ENCODE data around the gene DZIP1L.

The DZIP1L gene

DNA sequence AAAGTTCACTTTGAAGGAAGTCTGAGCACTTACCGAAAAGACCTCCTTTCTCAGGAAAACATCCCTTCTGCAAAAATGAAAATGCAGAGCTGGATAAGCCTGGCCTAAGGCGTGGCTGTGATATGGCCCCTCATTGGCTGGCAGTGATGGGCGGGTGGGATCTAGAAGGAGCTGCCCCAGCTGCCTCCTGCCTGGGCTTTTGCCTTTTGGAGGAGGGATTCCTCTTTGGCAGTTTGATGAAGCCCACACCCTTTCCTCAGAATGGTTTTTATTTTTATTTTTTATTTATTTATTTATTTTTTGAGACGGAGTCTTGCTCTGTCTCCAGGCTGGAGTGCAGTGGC, 4.0 kb upstream of the DZIP1L start:
- CTCF ChIA-PET: interaction anchor here (0.7 to 12.7 kb wide), 21 partner anchors 8 to 193 kb away, joined by 3 to 626 read pairs (median 4); partner anchors contain the start of genes A4GNT and DBR1
- POLR2A ChIA-PET: no interaction called here

DNA sequence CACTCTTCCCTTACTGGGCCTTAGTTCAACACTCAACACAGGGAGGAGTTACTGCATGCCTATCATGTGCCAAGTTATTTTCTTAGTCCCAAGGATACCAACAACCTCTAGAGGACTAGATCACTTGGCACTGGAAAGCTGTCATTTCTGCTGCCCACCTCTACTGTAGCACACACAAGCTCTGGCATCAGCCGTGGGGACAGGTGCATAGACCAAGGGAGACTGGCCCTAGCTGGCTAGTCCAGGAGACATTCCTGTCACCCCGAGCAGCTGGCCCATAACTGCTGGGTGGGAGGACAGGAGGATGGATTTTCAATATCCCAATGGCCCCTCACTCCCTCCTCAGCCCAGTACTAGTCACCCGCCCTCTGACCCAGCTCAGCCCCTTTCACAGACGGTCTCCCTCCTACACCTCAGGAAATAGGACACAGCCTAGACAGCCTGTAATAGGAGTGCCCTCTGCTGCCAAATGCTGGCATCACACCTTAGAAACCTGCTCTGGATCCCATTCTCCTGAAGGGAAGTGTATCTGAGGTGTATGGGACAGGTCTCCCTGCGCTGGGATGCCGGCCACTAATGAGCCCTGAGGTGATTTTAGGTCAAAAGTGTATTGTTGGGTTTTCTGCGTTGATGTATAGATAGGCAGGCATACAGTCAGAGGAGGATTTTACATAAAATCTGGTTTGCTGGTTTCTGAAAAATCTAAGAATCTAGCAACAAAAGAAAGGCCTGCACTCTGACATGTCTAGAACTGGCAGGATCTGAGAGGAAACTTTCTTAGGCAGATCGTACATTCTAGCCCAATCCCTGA, 3.4 kb upstream of the DZIP1L start:
- POLR2A ChIA-PET: no interaction called here
- CTCF ChIA-PET: interaction anchor here (0.7 to 12.7 kb wide), 37 partner anchors 7 to 301 kb away, joined by 3 to 626 read pairs (median 4); partner anchors contain the start of genes A4GNT, ARMC8 and DBR1

More for the DNA sequence above, 4.0 kb upstream of the DZIP1L start:
- TF ChIP-seq, protein P1, sequence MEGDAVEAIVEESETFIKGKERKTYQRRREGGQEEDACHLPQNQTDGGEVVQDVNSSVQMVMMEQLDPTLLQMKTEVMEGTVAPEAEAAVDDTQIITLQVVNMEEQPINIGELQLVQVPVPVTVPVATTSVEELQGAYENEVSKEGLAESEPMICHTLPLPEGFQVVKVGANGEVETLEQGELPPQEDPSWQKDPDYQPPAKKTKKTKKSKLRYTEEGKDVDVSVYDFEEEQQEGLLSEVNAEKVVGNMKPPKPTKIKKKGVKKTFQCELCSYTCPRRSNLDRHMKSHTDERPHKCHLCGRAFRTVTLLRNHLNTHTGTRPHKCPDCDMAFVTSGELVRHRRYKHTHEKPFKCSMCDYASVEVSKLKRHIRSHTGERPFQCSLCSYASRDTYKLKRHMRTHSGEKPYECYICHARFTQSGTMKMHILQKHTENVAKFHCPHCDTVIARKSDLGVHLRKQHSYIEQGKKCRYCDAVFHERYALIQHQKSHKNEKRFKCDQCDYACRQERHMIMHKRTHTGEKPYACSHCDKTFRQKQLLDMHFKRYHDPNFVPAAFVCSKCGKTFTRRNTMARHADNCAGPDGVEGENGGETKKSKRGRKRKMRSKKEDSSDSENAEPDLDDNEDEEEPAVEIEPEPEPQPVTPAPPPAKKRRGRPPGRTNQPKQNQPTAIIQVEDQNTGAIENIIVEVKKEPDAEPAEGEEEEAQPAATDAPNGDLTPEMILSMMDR (IDR thresholded peaks at IDR 0.05; ENCODE audit: insufficient read depth, low read length, missing control alignments): no peak
- DNase-seq (ENCODE audit: low read depth, low spot score): no peak
- no peak overlapping the region for H3K4me3 ChIP-seq (ENCODE audit: low read depth, low read length)

DNA sequence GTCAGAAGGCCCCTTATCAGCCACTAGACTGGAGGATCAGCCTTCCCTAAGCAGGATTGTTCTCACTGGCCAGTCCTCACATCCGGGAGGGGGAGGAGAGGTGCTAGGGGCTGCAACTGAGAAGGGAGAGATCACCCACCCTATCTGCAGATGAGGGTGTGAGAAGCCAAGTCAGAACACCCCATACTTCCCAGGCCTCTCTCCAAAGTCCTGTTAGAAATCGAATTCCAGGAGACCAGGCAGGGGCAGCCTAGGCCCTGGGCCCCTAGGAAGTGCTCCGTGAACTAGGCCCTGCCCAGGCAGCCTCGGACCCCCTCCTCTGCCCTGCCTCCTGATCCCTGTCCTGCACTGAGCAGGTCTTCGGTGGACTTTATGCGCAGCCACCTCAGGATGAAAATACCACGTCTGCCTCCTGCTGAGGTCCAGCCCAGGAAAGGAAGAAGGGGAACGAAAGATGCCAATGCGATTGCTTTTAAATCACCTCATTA, 933 bp downstream of the DZIP1L start:
- DNase-seq (ENCODE audit: low read depth, low spot score): peak; percentile 5
- POLR2A ChIA-PET: interaction anchor here (1.0 to 1.5 kb wide), 2 partner anchors 11 to 61 kb away, joined by 4 read pairs; partner anchors contain the start of gene DBR1
- TF ChIP-seq, protein P1 (IDR thresholded peaks at IDR 0.05; ENCODE audit: insufficient read depth, low read length, missing control alignments): no peak
- CTCF ChIA-PET: interaction anchor here (1.4 to 12.7 kb wide), 3 partner anchors 13 to 43 kb away, joined by 4 to 626 read pairs (median 7); no protein-coding TSS in a partner anchor
- peak overlapping the region; percentile 95 for H3K4me3 ChIP-seq (ENCODE audit: low read depth, low read length)

More for the DNA sequence above, 3.4 kb upstream of the DZIP1L start:
- peak; percentile 7 for DNase-seq (ENCODE audit: low read depth, low spot score)
- TF ChIP-seq, protein P1 (IDR thresholded peaks at IDR 0.05; ENCODE audit: insufficient read depth, low read length, missing control alignments): peak; percentile 85
- no peak overlapping the region for H3K4me3 ChIP-seq (ENCODE audit: low read depth, low read length)

DNA sequence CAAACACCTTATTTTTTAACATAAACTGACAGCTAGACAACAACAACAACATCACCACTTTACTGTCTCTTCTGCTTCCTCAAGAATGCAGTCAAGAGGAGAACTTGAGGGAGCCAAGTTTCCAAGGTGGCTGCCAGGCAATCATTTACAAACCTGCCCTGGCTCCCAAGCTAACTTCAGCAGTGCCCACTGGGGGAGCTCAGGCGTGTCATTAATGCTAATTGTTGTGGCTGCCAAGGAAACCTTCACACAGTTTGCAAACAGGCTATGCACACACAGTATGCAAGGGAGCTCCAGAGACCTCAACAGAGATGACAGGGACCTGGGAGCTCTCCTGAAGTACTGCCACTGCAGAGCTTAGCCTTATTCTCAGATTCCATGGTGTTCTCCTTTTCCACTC, 2.1 kb downstream of the DZIP1L start:
- TF ChIP-seq, protein P1 (IDR thresholded peaks at IDR 0.05; ENCODE audit: insufficient read depth, low read length, missing control alignments): no peak
- peak overlapping the region; percentile 9; the same call in 1 of the 2 replicates for H3K4me3 ChIP-seq (ENCODE audit: low read depth, low read length)
- ChIA-PET CTCF (interaction anchor here (0.6 to 12.7 kb wide), 4 partner anchors 12 to 42 kb away, joined by 3 to 626 read pairs (median 4); no protein-coding TSS in a partner anchor), POLR2A (interaction anchor here (1.4 kb wide), 1 partner anchor 31 kb away, joined by 5 read pairs; no protein-coding TSS in a partner anchor)
- DNase-seq (ENCODE audit: low read depth, low spot score): no peak

DNA sequence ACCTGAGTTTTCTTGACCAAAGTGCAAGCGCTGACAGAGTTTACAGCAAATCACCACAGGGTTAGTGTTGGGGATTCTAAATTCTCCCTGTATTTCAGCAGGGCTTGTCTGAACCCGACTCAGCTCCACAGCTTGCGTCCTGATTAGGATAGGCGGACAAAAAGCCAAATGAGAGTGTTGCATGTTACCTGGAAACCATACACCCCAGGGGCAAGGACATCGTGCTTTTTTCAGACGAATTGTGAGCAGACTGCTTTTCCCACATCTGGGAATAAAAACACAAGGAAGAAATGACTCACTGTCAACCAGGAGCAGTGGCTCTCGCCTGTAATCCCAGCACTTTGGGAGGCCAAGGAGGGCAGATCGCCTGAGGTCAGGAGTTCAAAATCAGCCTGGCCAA, 3.0 kb downstream of the DZIP1L start:
- TF ChIP-seq, protein P1 (IDR thresholded peaks at IDR 0.05; ENCODE audit: insufficient read depth, low read length, missing control alignments): no peak
- CTCF ChIA-PET: interaction anchor here (2.0 to 12.7 kb wide), 2 partner anchors 23 to 41 kb away, joined by 4 to 626 read pairs; no protein-coding TSS in a partner anchor
- DNase-seq (ENCODE audit: low read depth, low spot score): no peak
- POLR2A ChIA-PET: no interaction called here
- H3K4me3 ChIP-seq (ENCODE audit: low read depth, low read length): no peak overlapping the region

DNA sequence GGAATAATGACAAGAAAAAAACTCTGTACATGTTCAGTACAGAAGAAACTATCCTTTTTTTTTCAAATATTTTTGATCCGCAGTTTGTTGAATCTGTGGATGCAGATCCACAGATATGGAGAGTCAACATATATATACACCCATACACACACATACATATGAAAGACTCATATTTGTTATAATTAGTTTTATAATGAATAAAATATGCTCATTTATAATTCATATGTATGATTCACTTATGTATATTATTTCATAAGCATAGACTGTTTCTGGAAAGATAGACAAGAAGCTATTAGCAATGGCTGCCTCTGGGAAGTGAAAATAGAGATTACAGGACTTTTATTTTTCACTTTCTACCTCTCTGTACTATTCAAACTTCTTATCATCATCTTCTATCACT, 9.8 kb downstream of the DZIP1L start:
- TF ChIP-seq, protein P1 (IDR thresholded peaks at IDR 0.05; ENCODE audit: insufficient read depth, low read length, missing control alignments): no peak

More for the DNA sequence above, 9.8 kb downstream of the DZIP1L start:
- ChIA-PET POLR2A (no interaction called here), CTCF (interaction anchor here (0.9 to 1.3 kb wide), 2 partner anchors 19 to 63 kb away, joined by 3 to 4 read pairs; no protein-coding TSS in a partner anchor)
- DNase-seq (ENCODE audit: low read depth, low spot score): no peak
- no peak overlapping the region for H3K4me3 ChIP-seq (ENCODE audit: low read depth, low read length)
